AG09309 (cell line): ENCODE data around the gene PPP1CB.
A peak's percentile ranks its signal among the peaks of the same experiment; 100 is the strongest.

Source experiments
- DNase-seq: peaks from one replicate; pipeline ENCODE4 v3.0.0-alpha.2; 2010; ENCODE audit warnings: low read depth
- H3K4me3 ChIP-seq: 2 replicates; pipeline ENCODE4 v1.5.1; 2011; ENCODE audit warnings: mild to moderate bottlenecking, low read depth, low read length, moderate library complexity; ENCODE audit not compliant: control insufficient read depth
- CTCF ChIP-seq: IDR thresholded peaks from 2 replicates; pipeline ENCODE4 v1.5.1; 2011; ENCODE audit warnings: mild to moderate bottlenecking, low read depth, low read length, inconsistent platforms; ENCODE audit not compliant: insufficient read depth, control insufficient read depth; ENCODE audit errors: missing control alignments

PPP1CB gene

GRCh38 chr2:28751252-28751955 is at the start of gene PPP1CB:
Gene PPP1CB (plus strand): TSS chr2:28751830. CDS start chr2:28752125, 295 bp downstream.
- TF ChIP-seq CTCF, result no peak
- peak within 1 kb of the TSS; percentile 58 for H3K4me3 ChIP-seq
- DNase-seq, result peak; percentile 84

- no peak for TF ChIP-seq CTCF
- DNase-seq, result no peak
- no peak overlapping the region for H3K4me3 ChIP-seq
Measured at GRCh38 chr2:28702415-28702861, 49.2 kb upstream of the PPP1CB start.

GRCh38 chr2:28702878-28703277 is 48.8 kb upstream of the PPP1CB start:
- TF ChIP-seq CTCF, result no peak
- no peak overlapping the region for H3K4me3 ChIP-seq
- no peak for DNase-seq

- DNase-seq, result no peak
- no peak overlapping the region for H3K4me3 ChIP-seq
- TF ChIP-seq CTCF, result no peak
Measured at GRCh38 chr2:28704621-28705020, 47.0 kb upstream of the PPP1CB start.

GRCh38 chr2:28705751-28706440 is 45.7 kb upstream of the PPP1CB start:
- TF ChIP-seq CTCF, result no peak
- no peak overlapping the region for H3K4me3 ChIP-seq
- no peak for DNase-seq

- DNase-seq, result no peak
- H3K4me3 ChIP-seq, result no peak overlapping the region
- TF ChIP-seq CTCF, result no peak
Measured at GRCh38 chr2:28707592-28707991, 44.0 kb upstream of the PPP1CB start.
